Measurements from ENCODE around the gene RAPGEF4.

Gene RAPGEF4

GRCh38 chr2:172974762-172975161, 239.1 kb downstream of the RAPGEF4 start:
- H3K4me3 ChIP-seq (ENCODE audit: low read length) = no peak overlapping the region
- peaks cover 37% of the 10 kb centered on the region for H3K27me3 ChIP-seq (ENCODE audit: control insufficient read depth, low read length)
- H4K20me1 ChIP-seq (ENCODE audit: control insufficient read depth, insufficient read depth, low read depth, low read length) = no peaks in the 10 kb centered on the region
- H3K9me2 ChIP-seq (replicated peaks; ENCODE audit: control insufficient read depth, low read length) = no peaks in the 10 kb centered on the region
- no peaks in the 10 kb centered on the region for H3F3A ChIP-seq (ENCODE audit: control insufficient read depth, insufficient read depth)
- H3K4me1 ChIP-seq (ENCODE audit: control insufficient read depth, low read length) = no peaks in the 10 kb centered on the region
- H3K4me2 ChIP-seq (ENCODE audit: low read length) = no peak overlapping the region
- no peaks in the 10 kb centered on the region for H3K79me2 ChIP-seq (ENCODE audit: control insufficient read depth, low read length)
- no peak for TF ChIP-seq EZH2phosphoT487 (IDR thresholded peaks at IDR 0.05; ENCODE audit: borderline replicate concordance, low read length)
- no peak for TF ChIP-seq CTCF (IDR thresholded peaks at IDR 0.05; ENCODE audit: low read depth, low read length, poor library complexity, severe bottlenecking)
- H3K36me3 ChIP-seq (ENCODE audit: control insufficient read depth, low read length) = no peaks in the 10 kb centered on the region
- no peak overlapping the region for H3K27ac ChIP-seq (ENCODE audit: low read depth, low read length)
- no peaks in the 10 kb centered on the region for H3K9me3 ChIP-seq (ENCODE audit: control insufficient read depth, insufficient read depth, low read length)

DNA sequence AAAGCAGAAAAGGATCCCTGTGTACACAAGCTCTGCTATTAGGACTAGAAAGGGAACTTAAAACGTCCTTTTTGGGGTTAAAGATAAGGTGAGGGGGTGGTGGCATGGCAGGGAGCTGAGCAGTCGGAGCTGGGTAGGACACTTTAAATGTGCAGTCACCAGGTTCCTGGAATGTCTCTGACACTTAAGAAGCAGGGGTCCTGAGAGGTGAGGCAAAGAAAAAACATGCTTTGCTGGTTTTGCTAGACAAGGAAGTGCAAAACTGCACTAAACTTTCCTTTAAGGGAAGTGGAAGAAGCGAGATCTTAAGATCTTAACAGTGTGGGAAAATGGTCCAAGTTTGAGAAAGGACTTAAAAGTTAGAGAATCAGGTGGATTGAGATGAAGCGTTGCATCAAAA, 240.5 kb downstream of the RAPGEF4 start:
- H3K4me2 ChIP-seq (ENCODE audit: low read length) = no peak overlapping the region
- no peak overlapping the region for H3K27ac ChIP-seq (ENCODE audit: low read depth, low read length)
- no peaks in the 10 kb centered on the region for H4K20me1 ChIP-seq (ENCODE audit: control insufficient read depth, insufficient read depth, low read depth, low read length)
- H3K36me3 ChIP-seq (ENCODE audit: control insufficient read depth, low read length) = no peaks in the 10 kb centered on the region
- TF ChIP-seq CTCF (IDR thresholded peaks at IDR 0.05; ENCODE audit: low read depth, low read length, poor library complexity, severe bottlenecking) (no peak), EZH2phosphoT487 (IDR thresholded peaks at IDR 0.05; ENCODE audit: borderline replicate concordance, low read length) (no peak)
- H3K27me3 ChIP-seq (ENCODE audit: control insufficient read depth, low read length) = peaks cover 34% of the 10 kb centered on the region
- H3K4me1 ChIP-seq (ENCODE audit: control insufficient read depth, low read length) = no peaks in the 10 kb centered on the region
- H3K9me2 ChIP-seq (replicated peaks; ENCODE audit: control insufficient read depth, low read length) = no peaks in the 10 kb centered on the region
- no peaks in the 10 kb centered on the region for H3K79me2 ChIP-seq (ENCODE audit: control insufficient read depth, low read length)
- no peaks in the 10 kb centered on the region for H3K9me3 ChIP-seq (ENCODE audit: control insufficient read depth, insufficient read depth, low read length)
- H3K4me3 ChIP-seq (ENCODE audit: low read length) = no peak overlapping the region
- no peaks in the 10 kb centered on the region for H3F3A ChIP-seq (ENCODE audit: control insufficient read depth, insufficient read depth)

DNA sequence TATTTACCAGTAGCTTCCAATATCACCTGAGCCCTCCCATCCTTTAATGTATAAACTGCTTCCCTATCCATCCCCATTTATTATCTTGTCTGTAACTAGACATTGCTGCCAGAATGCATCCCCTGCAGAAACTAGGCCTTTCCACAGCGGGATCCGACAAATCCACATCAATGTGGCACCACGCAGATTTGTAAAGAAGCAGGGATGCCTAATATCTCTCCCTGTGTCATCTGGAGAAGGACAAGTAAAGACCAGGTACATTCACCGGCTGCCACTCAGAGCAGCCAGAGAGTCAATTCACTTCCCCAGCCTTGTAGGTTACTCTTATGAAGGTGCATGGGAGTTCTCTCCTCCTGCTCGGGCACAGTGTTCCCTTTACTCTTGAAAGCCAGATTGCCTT, 241.2 kb downstream of the RAPGEF4 start:
- TF ChIP-seq CTCF (IDR thresholded peaks at IDR 0.05; ENCODE audit: low read depth, low read length, poor library complexity, severe bottlenecking) (no peak), EZH2phosphoT487 (IDR thresholded peaks at IDR 0.05; ENCODE audit: borderline replicate concordance, low read length) (no peak)
- no peak overlapping the region for H3K4me2 ChIP-seq (ENCODE audit: low read length)
- no peaks in the 10 kb centered on the region for H3K9me2 ChIP-seq (replicated peaks; ENCODE audit: control insufficient read depth, low read length)
- no peak overlapping the region for H3K4me3 ChIP-seq (ENCODE audit: low read length)
- H3K27ac ChIP-seq (ENCODE audit: low read depth, low read length) = no peak overlapping the region
- H4K20me1 ChIP-seq (ENCODE audit: control insufficient read depth, insufficient read depth, low read depth, low read length) = no peaks in the 10 kb centered on the region
- no peaks in the 10 kb centered on the region for H3F3A ChIP-seq (ENCODE audit: control insufficient read depth, insufficient read depth)
- no peaks in the 10 kb centered on the region for H3K79me2 ChIP-seq (ENCODE audit: control insufficient read depth, low read length)
- no peaks in the 10 kb centered on the region for H3K36me3 ChIP-seq (ENCODE audit: control insufficient read depth, low read length)
- no peaks in the 10 kb centered on the region for H3K9me3 ChIP-seq (ENCODE audit: control insufficient read depth, insufficient read depth, low read length)
- peaks cover 37% of the 10 kb centered on the region for H3K27me3 ChIP-seq (ENCODE audit: control insufficient read depth, low read length)
- no peaks in the 10 kb centered on the region for H3K4me1 ChIP-seq (ENCODE audit: control insufficient read depth, low read length)
